ENCODE measurements around the gene GPC5. TPM values are rescaled to one million over a fixed set of nuclear protein-coding genes. Genes with fewer than 3 reads are reported as not detected.

The GPC5 gene
- total and polyA plus RNA-seq, 7 donors: 0.23 TPM; not detected in 6

GRCh38 chr13:92137520-92137919 lies 739.1 kb downstream of the GPC5 start:
- TF ChIP-seq, protein P1, sequence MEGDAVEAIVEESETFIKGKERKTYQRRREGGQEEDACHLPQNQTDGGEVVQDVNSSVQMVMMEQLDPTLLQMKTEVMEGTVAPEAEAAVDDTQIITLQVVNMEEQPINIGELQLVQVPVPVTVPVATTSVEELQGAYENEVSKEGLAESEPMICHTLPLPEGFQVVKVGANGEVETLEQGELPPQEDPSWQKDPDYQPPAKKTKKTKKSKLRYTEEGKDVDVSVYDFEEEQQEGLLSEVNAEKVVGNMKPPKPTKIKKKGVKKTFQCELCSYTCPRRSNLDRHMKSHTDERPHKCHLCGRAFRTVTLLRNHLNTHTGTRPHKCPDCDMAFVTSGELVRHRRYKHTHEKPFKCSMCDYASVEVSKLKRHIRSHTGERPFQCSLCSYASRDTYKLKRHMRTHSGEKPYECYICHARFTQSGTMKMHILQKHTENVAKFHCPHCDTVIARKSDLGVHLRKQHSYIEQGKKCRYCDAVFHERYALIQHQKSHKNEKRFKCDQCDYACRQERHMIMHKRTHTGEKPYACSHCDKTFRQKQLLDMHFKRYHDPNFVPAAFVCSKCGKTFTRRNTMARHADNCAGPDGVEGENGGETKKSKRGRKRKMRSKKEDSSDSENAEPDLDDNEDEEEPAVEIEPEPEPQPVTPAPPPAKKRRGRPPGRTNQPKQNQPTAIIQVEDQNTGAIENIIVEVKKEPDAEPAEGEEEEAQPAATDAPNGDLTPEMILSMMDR (IDR thresholded peaks at IDR 0.05): no peak
- Histone ChIP-seq H3K4me3 (no peak overlapping the region), H3K27me3 (ENCODE audit: insufficient read depth in 3 of 3, low read length in 2 of 3) (no peaks in the 10 kb centered on the region), H3K9me3 (no peaks in the 10 kb centered on the region), H3K4me1 (no peaks in the 10 kb centered on the region), H3K27ac (no peak overlapping the region), H3K36me3 (ENCODE audit: insufficient read depth in 1 of 2, low read depth in 1 of 2) (no peaks in the 10 kb centered on the region)
- intact Hi-C loops (cut with DNase I): no loop called here
- ATAC-seq (no peak), DNase-seq (no peak)
- 71 to 74% (median 73%) methylated on average over 3 of the region's 3 CpGs for WGBS, 3 donors

DNA sequence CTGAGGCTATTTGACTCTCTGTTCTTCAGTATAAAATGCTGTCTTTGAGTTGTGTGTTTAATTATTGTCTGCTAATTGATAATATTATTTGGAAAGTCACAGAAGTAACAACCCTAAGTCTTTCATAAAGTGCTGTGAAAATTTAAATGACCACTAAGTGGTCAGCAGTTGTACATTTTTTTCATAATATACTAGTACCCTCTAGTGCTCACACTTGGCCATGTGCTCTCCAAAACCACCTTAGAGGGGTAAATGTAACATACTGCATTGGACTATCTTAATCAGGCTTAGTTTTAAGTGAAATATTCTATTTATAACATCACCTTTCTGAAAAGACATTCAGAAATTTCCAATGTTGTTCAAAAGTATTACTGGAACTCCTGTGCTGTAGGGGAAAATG lies 745.3 kb downstream of the GPC5 start:
- ATAC-seq: no peak

GRCh38 chr13:92150606-92151005 lies 752.2 kb downstream of the GPC5 start:
- ATAC-seq: no peak
- no peak overlapping the region for H3K27ac ChIP-seq
- WGBS, 3 donors: 63 to 75% (median 71%) methylated on average over 1 of the region's 1 CpG

More for the DNA sequence above, 745.3 kb downstream of the GPC5 start:
- no peaks in the 10 kb centered on the region for H3K27me3 ChIP-seq (ENCODE audit: insufficient read depth in 3 of 3, low read length in 2 of 3)
- H3K36me3 ChIP-seq (ENCODE audit: insufficient read depth in 1 of 2, low read depth in 1 of 2): no peaks in the 10 kb centered on the region
- H3K4me1 ChIP-seq: no peaks in the 10 kb centered on the region
- H3K4me3 ChIP-seq: no peak overlapping the region
- DNase-seq: no peak
- intact Hi-C loops (cut with DNase I): no loop called here
- TF ChIP-seq, protein P1 (IDR thresholded peaks at IDR 0.05): no peak
- no peak overlapping the region for H3K27ac ChIP-seq
- H3K9me3 ChIP-seq: no peaks in the 10 kb centered on the region

DNA sequence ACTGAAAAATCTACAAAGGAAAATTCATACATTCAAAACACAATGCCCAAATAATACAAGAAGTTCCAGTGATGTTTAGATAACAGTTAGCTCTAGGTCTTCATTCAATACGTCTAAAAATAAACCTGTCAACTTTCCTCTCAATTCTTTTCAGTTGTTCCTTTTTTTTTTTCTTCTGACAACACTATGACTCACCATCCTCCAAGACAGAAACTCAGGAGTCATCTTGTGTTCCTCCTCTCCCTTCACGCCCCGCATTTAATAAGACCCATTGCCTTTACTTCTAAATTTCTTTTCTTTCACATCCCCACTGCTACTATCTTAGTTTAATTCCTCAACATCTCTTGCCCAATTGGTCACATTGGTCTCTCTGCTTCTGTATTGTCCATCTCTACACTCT lies 759.9 kb downstream of the GPC5 start:
- no peak for ATAC-seq
- Histone ChIP-seq H3K4me3 (no peak overlapping the region), H3K4me1 (no peaks in the 10 kb centered on the region), H3K27me3 (ENCODE audit: insufficient read depth in 3 of 3, low read length in 2 of 3) (no peaks in the 10 kb centered on the region), H3K36me3 (ENCODE audit: insufficient read depth in 1 of 2, low read depth in 1 of 2) (no peaks in the 10 kb centered on the region), H3K27ac (no peak overlapping the region), H3K9me3 (no peaks in the 10 kb centered on the region)
- no peak for DNase-seq
- intact Hi-C loops (cut with DNase I): no loop called here
- TF ChIP-seq, protein P1 (IDR thresholded peaks at IDR 0.05): no peak
- WGBS, 3 donors: 56 to 82% (median 71%) methylated on average over 3 of the region's 3 CpGs

More at GRCh38 chr13:92150606-92151005, 752.2 kb downstream of the GPC5 start:
- Histone ChIP-seq H3K36me3 (ENCODE audit: insufficient read depth in 1 of 2, low read depth in 1 of 2) (no peaks in the 10 kb centered on the region), H3K4me3 (no peak overlapping the region), H3K9me3 (no peaks in the 10 kb centered on the region), H3K27me3 (ENCODE audit: insufficient read depth in 3 of 3, low read length in 2 of 3) (no peaks in the 10 kb centered on the region), H3K4me1 (no peaks in the 10 kb centered on the region)
- no peak for DNase-seq
- intact Hi-C loops (cut with DNase I): no loop called here
- TF ChIP-seq, protein P1 (IDR thresholded peaks at IDR 0.05): no peak

DNA sequence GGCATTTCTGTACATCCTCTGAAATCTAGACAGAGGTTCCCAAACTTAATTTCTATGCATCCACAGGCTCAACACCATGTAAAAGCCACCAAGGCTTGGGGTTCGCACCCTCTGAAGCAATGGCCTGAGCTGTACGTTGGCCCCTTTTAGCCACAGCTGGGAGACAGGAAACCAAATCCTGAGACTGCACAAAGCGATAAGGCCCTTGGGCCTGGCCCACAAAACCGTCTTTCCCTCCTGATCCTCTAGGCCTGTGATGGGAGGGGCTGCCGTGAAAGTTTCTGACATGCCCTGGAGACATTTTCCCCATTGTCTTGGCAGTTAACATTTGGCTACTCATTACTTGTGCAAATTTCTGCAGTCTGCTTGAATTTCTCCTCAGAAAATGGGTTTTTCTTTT lies 766.4 kb downstream of the GPC5 start:
- TF ChIP-seq, protein P1 (IDR thresholded peaks at IDR 0.05): no peak
- Histone ChIP-seq H3K27ac (no peak overlapping the region), H3K36me3 (ENCODE audit: insufficient read depth in 1 of 2, low read depth in 1 of 2) (no peaks in the 10 kb centered on the region), H3K9me3 (no peaks in the 10 kb centered on the region), H3K27me3 (ENCODE audit: insufficient read depth in 3 of 3, low read length in 2 of 3) (no peaks in the 10 kb centered on the region), H3K4me3 (no peak overlapping the region), H3K4me1 (no peaks in the 10 kb centered on the region)
- ATAC-seq: no peak
- DNase-seq: no peak
- 70 to 73% (median 71%) methylated on average over 5 of the region's 5 CpGs for WGBS, 3 donors
- intact Hi-C loops (cut with DNase I): loop anchor here in 1 of 2 donors (1.0 kb wide), 1 partner anchor 35 kb away; no protein-coding TSS in a partner anchor
